GM21576 (cell line): ENCODE results near the gene ERCC8.

Experiments
- ATAC-seq: cut with Tn5 transposase; IDR thresholded peaks from one replicate; pipeline ENCODE4 v1.9.1; 2021; ENCODE audit warnings: mild to moderate bottlenecking, moderate library complexity; ENCODE audit not compliant: unreplicated experiment

Gene ERCC8

DNA sequence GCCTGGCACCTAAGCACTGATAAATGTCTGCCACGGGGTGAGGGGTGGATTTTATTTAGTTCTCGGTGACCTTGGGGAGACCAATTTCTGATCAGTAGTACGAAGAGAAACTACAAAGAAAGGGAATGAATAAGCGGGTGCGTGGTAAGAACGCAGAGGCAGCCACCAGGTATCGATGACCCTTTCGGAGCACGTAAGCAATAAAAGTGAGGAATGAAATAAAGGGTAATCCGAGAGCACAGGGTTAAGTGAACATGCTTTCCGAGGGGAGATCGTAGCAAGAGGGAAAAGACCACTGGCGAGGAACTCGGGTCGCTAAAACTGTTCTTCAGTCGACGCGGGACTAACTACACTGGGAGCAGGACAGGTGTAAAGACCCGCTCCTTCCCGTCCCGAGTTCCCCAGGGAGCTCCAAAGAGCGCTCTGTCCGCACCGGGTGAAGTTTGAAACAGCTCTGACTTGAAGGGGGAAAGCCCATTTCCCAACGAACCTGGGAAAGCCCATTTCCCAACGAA is 101.9 kb downstream of the ERCC8 start:
- no peak for ATAC-seq

DNA sequence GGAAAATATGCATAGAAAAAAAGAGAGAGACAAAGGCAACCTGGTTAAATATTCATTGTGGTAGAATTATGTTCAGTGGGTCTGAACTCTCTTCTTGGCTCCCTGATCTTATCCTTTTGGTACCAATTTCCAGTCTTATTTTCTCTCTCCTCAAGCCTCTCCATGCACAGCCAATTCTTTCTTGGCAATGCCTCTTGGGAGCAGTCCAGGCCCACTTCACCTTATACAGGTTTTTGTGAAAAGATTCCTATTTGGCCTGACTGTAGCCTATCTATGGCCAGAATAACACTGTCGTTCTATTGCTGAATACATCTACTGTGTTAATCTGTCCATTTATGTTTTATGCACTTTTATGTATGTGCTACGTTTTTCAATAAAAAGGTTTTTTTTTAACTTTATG is 103.5 kb downstream of the ERCC8 start:
- ATAC-seq = no peak

DNA sequence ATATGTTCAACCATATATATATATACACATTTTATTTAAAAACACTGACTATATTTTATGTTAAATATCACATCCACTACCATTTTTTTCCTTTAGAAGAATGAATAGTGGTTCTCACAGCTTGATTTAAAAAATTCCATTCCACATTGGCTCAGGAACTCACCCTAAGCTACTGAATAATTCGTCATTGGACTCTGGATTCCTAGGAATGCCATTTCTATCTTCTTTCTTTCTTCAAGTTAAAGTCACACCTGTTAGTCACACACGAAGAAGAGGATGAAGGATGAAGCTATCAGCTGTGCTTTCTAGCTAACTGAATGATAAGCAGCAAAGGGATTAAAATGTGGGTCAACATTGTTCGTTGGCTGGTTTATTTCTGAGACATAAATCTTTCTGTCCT is 108.7 kb downstream of the ERCC8 start:
- no peak for ATAC-seq

DNA sequence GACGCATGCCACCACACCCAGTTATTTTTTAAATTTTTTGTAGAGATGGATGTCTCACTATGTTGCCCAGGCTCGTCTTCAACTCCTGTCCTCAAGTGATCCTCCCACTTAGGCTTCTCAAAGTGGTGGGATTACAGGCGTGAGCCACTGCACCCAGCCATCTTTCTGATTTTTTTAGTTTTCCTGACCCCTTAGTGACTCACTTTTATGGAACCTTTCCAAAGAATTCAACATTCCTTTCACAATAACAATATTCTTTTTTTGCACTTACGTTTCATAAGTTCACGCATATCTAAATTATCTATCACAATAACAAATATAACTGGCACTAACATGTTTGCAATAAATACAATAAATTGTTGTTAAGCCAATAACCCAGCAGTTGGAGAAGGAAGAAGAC is 109.3 kb downstream of the ERCC8 start:
- no peak for ATAC-seq

DNA sequence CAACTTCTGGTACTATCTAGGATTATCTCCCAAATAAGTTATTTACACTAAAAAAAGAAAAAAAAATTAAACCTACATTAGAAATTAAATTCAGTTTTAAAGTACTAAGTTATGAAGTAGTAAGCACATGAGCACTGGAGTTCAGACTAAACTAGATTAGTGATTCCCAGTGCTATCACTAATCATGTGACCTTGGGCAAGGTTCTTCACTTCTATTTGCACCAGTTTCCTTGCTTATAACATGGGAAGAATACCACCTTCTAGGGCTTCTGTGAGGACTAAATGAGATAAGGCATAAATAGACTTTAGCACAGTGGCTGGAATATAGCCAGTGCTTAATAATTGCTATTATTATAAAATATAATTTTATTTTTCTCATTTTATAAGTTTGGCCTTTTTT is 111.3 kb downstream of the ERCC8 start:
- ATAC-seq = no peak

DNA sequence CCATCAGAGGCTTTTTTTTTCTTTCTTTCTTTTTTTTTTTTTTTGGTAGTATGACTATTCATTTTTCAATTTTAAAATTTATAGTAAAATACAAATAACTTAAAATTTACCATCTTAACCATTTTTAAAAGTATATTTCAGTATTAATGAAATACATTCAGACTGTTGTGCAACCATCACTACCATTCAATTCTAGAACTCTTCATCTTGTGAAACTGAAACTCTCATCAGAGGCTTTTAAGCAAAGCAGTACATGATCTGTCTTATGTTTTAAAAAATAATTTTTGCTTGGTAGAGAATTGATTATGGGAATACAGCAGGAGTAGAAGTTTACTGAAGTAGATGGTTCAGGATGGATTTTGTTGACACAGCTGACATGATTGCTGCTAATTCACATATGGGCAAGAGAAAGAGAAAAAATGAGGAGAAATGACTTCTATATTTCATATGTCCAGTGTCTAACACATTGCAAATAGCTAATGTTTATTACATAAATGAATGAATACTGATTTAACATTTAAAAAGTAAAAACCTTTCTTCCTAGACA is 114.2 kb downstream of the ERCC8 start:
- peak; percentile 51 for ATAC-seq

DNA sequence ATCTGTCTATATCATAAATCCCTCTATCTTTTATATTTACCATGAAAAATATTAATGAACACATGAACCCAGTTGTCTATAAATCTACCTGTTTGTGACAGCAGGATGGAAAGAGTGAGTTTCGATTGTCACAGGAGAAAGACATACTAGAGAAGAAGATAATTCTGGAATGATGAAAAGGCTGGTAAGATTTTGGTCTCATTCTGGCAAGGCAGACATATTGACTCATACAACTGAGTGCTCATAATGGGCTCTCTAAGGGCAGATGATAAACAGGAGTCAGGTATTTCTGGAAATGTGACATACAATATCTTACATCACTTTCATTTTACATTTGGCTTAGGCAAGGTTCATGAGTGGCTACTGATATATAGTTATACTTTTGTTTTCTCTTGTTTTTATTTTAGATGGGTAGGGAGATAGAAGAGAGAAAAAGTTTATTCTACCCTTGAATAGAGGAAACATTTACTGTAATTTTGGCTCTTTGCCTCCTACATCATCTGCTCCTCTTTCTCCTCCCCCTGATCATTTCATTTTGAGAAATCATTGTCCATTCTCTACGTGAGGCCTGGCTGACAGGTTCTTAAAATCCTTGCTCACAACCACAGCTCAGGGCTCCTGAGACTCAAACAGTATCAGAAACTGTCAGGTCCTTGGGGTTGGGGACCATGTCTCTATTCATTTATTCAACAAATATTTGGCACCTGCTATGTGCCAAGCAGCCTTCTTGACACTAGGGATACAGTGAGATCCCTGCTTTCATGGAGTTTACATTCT is 115.2 kb downstream of the ERCC8 start:
- ATAC-seq = no peak

DNA sequence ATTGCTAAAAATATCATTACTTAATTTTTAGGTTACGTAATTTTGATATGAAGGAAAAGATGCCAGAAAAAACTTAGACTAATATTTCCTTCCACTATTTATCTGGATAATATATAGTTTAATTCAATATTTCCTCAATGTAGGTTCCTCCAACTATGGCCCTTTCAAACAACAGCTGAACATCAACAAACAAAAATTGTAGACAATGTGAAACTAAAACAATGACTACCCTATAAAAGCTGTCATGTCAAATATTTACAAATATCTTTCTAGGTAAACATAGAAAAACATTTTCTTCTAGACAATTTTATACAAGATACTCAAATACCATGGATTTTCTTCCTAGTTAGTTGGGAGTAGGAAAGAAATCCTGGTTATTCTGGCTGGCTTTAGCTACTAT is 117.7 kb downstream of the ERCC8 start:
- no peak for ATAC-seq

DNA sequence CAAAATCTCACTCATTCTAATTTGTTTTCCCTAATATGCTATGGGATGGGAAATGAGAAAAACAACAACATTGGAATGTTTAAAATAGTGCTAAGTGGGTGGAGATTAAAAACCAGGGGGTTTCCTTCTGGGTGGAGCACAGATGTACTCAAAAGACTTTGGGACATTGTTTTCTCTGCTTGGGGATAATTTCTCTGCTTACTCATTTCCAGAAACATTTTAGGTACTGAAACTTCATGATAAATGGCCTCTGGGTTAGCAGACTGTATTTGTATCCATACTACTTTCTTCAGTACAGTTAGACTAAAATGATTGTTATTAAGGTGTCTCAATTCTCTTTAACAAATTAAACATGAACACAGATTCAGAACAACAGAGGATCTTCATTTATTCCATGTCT is 118.2 kb downstream of the ERCC8 start:
- ATAC-seq = peak; percentile 73
